DMS53 (cell line): ENCODE results near the gene TAF11L9.
"Not testable (repeated sequence)": the region's sequence is repeated elsewhere in the genome, so short reads cannot be mapped to it uniquely, and the experiment has no call there.

ENCODE experiments used
- DNase-seq: peaks from one replicate; lab custom pipeline; 2025; lab: John Stamatoyannopoulos, UW

TAF11L9 gene

GRCh38 chr5:17594255-17594654, at the start of gene TAF11L9:
TSS of gene TAF11L9 (minus strand) at chr5:17594394.
- DNase-seq, result not testable (repeated sequence)

- no peak for DNase-seq
These were observed 40.0 kb upstream of the TAF11L9 start, which contains the start of gene TAF11L14 for GRCh38 chr5:17634160-17634559. TSS of gene TAF11L14 (plus strand) at chr5:17634460.

- not testable (repeated sequence) for DNase-seq
These were observed 37.6 kb upstream of the TAF11L9 start, which contains the start of gene TAF11L13 for GRCh38 chr5:17631788-17632187. TSS of gene TAF11L13 (plus strand) at chr5:17632088.

- DNase-seq, result no peak
These were observed 31.5 kb upstream of the TAF11L9 start for GRCh38 chr5:17625686-17626085.

GRCh38 chr5:17620627-17621026, 26.4 kb upstream of the TAF11L9 start:
- no peak for DNase-seq

GRCh38 chr5:17619354-17619753, 25.2 kb upstream of the TAF11L9 start:
- DNase-seq, result no peak

- no peak for DNase-seq
These were observed 20.8 kb upstream of the TAF11L9 start for GRCh38 chr5:17614872-17615605.

- DNase-seq, result not testable (repeated sequence)
These were observed 15.9 kb upstream of the TAF11L9 start, which contains the start of gene TAF11L12 for GRCh38 chr5:17610092-17610491. TSS of gene TAF11L12 (plus strand) at chr5:17610392.

GRCh38 chr5:17607461-17607860, 13.3 kb upstream of the TAF11L9 start:
- not testable (repeated sequence) for DNase-seq

GRCh38 chr5:17604951-17605350, 10.8 kb upstream of the TAF11L9 start:
- DNase-seq, result no peak

- not testable (repeated sequence) for DNase-seq
These were observed 9.7 kb upstream of the TAF11L9 start, which contains the start of gene TAF11L11 for GRCh38 chr5:17603880-17604279. TSS of gene TAF11L11 (plus strand) at chr5:17604183.

- not testable (repeated sequence) for DNase-seq
These were observed 3.5 kb upstream of the TAF11L9 start, which contains the start of gene TAF11L10 for GRCh38 chr5:17597728-17598127. TSS of gene TAF11L10 (minus strand) at chr5:17597828.

- DNase-seq, result not testable (repeated sequence)
These were observed 3.3 kb downstream of the TAF11L9 start, which contains the start of gene TAF11L8 for GRCh38 chr5:17590860-17591259. TSS of gene TAF11L8 (minus strand) at chr5:17590960.

- DNase-seq, result not testable (repeated sequence)
These were observed 8.5 kb downstream of the TAF11L9 start, which contains the start of gene TAF11L7 for GRCh38 chr5:17585658-17586057. TSS of gene TAF11L7 (minus strand) at chr5:17585758.
